Gastroesophageal sphincter (tissue), 4 donors: ENCODE measurements around the gene MAGEB4. TPM values are rescaled to one million over a fixed set of nuclear protein-coding genes. Genes with fewer than 3 reads are reported as not detected.

ENCODE experiments used
- ATAC-seq: fragments of 150-250 bp; one replicate; pipeline ENCODE4 v1.9.1; 2016; ENCODE audit warnings: mild to moderate bottlenecking, moderate library complexity
- H3K27ac ChIP-seq, 4 donors: fragments of 200-600 bp; sonication (generic) in 3 of 4; 1 replicate in 3 of 4; 2 replicates in 1 of 4; pipeline ENCODE4 v1.5.1; 2016 to 2019
- H3K27me3 ChIP-seq: fragments of 200-600 bp; sonication (generic); one replicate; pipeline ENCODE4 v1.5.1; 2019
- H3K36me3 ChIP-seq, 2 donors: fragments of 200-600 bp; sonication (generic); one replicate each; pipeline ENCODE4 v1.5.1; 2019; ENCODE audit warnings: control low read depth in 1 of 2
- H3K4me1 ChIP-seq, 3 donors: fragments of 200-600 bp; sonication (generic); 1 replicate in 2 of 3; 2 replicates in 1 of 3; pipeline ENCODE4 v1.5.1; 2016 to 2019; ENCODE audit warnings: control low read depth in 2 of 3
- H3K4me3 ChIP-seq, 2 donors: fragments of 200-600 bp; sonication (generic); one replicate each; pipeline ENCODE4 v1.5.1; 2019; ENCODE audit warnings: mild to moderate bottlenecking in 1 of 2, moderate library complexity in 1 of 2
- H3K9me3 ChIP-seq, 3 donors: fragments of 200-600 bp; sonication (generic); one replicate each; pipeline ENCODE4 v1.5.1; 2017 to 2019; ENCODE audit warnings: control low read depth in 2 of 3
- CTCF ChIP-seq, 4 experiments: fragments of 200-600 bp in 2 of 4; fragments of 450-650 bp in 2 of 4; sonication (generic) in 1 of 4; IDR thresholded peaks; one replicate each; pipeline ENCODE4 v1.5.1; 2017 to 2019; ENCODE audit warnings: antibody characterized with exemption in 4 of 4, mild to moderate bottlenecking in 2 of 4, moderate library complexity in 2 of 4
- EP300 ChIP-seq: sonication (generic); formaldehyde crosslinking; IDR thresholded peaks from one replicate; pipeline ENCODE4 v1.6.1; 2017; ENCODE audit warnings: antibody characterized with exemption, mild to moderate bottlenecking
- POLR2A ChIP-seq, 2 donors: fragments of 450-650 bp; IDR thresholded peaks; one replicate each; pipeline ENCODE4 v1.6.1; 2017; ENCODE audit warnings: antibody characterized with exemption in 2 of 2, mild to moderate bottlenecking in 2 of 2, moderate library complexity in 1 of 2
- POLR2AphosphoS5 ChIP-seq: sonication (generic); formaldehyde crosslinking; IDR thresholded peaks from one replicate; pipeline ENCODE4 v1.6.1; 2017; ENCODE audit warnings: antibody characterized with exemption
- WGBS, 2 donors: methylation state at CpG; one replicate each; pipeline ENCODE4 v1.1.5; 2018; ENCODE audit warnings: low coverage in 1 of 2; 5-methylcytosine and 5-hydroxymethylcytosine counted together
- total RNA-seq, 4 donors: library from RNA; depleted of rRNA; stranded (reverse); fragments of >200 nt; gene quantifications; one replicate each; pipeline ENCODE4 v1.1.0, GENCODE V29; 2016

MAGEB4 gene
- total RNA-seq, 4 donors from 2014 or later: not detected

- Histone ChIP-seq H3K9me3 (no peaks in the 10 kb centered on the region), H3K27ac (no peak within 1 kb of the TSS), H3K4me3 (no peak within 1 kb of the TSS), H3K27me3 (no peaks in the 10 kb centered on the region), H3K36me3 (no peaks in the 10 kb centered on the region), H3K4me1 (no peaks in the 10 kb centered on the region)
- ATAC-seq: no peak
- TF ChIP-seq POLR2AphosphoS5 (no peak), POLR2A (IDR thresholded peaks at IDR 0.05) (no peak), EP300 (no peak)
- 58% methylated on average over 2 of the region's 4 CpGs; no CpG with 5 or more reads in 1 of the 2 donors for WGBS, 2 donors
These were observed 11.4 kb upstream of the MAGEB4 start, which contains the start of gene MAGEB3 for GRCh38 chrX:30230395-30230794. TSS of gene MAGEB3 (plus strand) at chrX:30230657. CDS start at chrX:30235925, 5,268 bp downstream.

GRCh38 chrX:30246769-30247489, 5.1 kb downstream of the MAGEB4 start, which contains the start of gene MAGEB1:
TSS of gene MAGEB1 (plus strand) at chrX:30247146. CDS start at chrX:30250494, 3,348 bp downstream.
- Histone ChIP-seq H3K4me1 (no peaks in the 10 kb centered on the region), H3K27me3 (no peaks in the 10 kb centered on the region), H3K4me3 (no peak within 1 kb of the TSS), H3K9me3 (no peaks in the 10 kb centered on the region), H3K36me3 (no peaks in the 10 kb centered on the region), H3K27ac (no peak within 1 kb of the TSS)
- TF ChIP-seq POLR2AphosphoS5 (no peak), EP300 (no peak), POLR2A (IDR thresholded peaks at IDR 0.05) (no peak), CTCF (IDR thresholded peaks at IDR 0.05) (no peak)
- ATAC-seq: no peak
- 89% methylated on average over 13 of the region's 38 CpGs; no CpG with 5 or more reads in 1 of the 2 donors for WGBS, 2 donors

- Histone ChIP-seq H3K36me3 (no peaks in the 10 kb centered on the region), H3K4me3 (no peak overlapping the region), H3K9me3 (no peaks in the 10 kb centered on the region), H3K27ac (no peak overlapping the region), H3K4me1 (no peaks in the 10 kb centered on the region), H3K27me3 (no peaks in the 10 kb centered on the region)
- ATAC-seq: no peak
- WGBS, 2 donors: 55% methylated on average over 2 of the region's 4 CpGs; no CpG with 5 or more reads in 1 of the 2 donors
- no peak for TF ChIP-seq EP300
These were observed 7.1 kb downstream of the MAGEB4 start for GRCh38 chrX:30248854-30249253.

GRCh38 chrX:30253257-30253656, 11.5 kb downstream of the MAGEB4 start:
- 80 to 100% methylated on average over 1 of the region's 1 CpG for WGBS, 2 donors
- Histone ChIP-seq H3K27ac (no peak overlapping the region), H3K27me3 (no peaks in the 10 kb centered on the region), H3K9me3 (no peaks in the 10 kb centered on the region), H3K36me3 (no peaks in the 10 kb centered on the region), H3K4me1 (no peaks in the 10 kb centered on the region), H3K4me3 (no peak overlapping the region)
- TF ChIP-seq POLR2AphosphoS5 (no peak), EP300 (no peak)
- no peak for ATAC-seq

GRCh38 chrX:30259927-30260326, 18.1 kb downstream of the MAGEB4 start:
- no peaks in the 10 kb centered on the region for H3K27me3 ChIP-seq
- H3K36me3 ChIP-seq: no peaks in the 10 kb centered on the region
- no peaks in the 10 kb centered on the region for H3K9me3 ChIP-seq
- no peak overlapping the region for H3K4me3 ChIP-seq
- no peak overlapping the region for H3K27ac ChIP-seq
- no peak for ATAC-seq
- TF ChIP-seq POLR2A (IDR thresholded peaks at IDR 0.05): no peak
- TF ChIP-seq CTCF (IDR thresholded peaks at IDR 0.05): no peak
- TF ChIP-seq EP300: no peak
- TF ChIP-seq POLR2AphosphoS5: no peak
- H3K4me1 ChIP-seq: no peaks in the 10 kb centered on the region
- WGBS, 2 donors: 70% methylated on average over 2 of the region's 2 CpGs; no CpG with 5 or more reads in 1 of the 2 donors

GRCh38 chrX:30261012-30261411, 19.2 kb downstream of the MAGEB4 start:
- Histone ChIP-seq H3K27me3 (no peaks in the 10 kb centered on the region), H3K4me1 (no peaks in the 10 kb centered on the region), H3K9me3 (no peaks in the 10 kb centered on the region), H3K4me3 (no peak overlapping the region), H3K36me3 (no peaks in the 10 kb centered on the region), H3K27ac (no peak overlapping the region)
- ATAC-seq: no peak
- TF ChIP-seq EP300: no peak
- TF ChIP-seq POLR2A (IDR thresholded peaks at IDR 0.05): no peak
- no peak for TF ChIP-seq POLR2AphosphoS5
- no peak for TF ChIP-seq CTCF (IDR thresholded peaks at IDR 0.05)
